Breast epithelium (tissue), 4 donors: ENCODE measurements around the gene NCDN. TPM values are rescaled to one million over a fixed set of nuclear protein-coding genes. Genes with fewer than 3 reads are reported as not detected.

ENCODE experiments used
- DNase-seq, 2 donors: peaks; one replicate each; pipeline ENCODE4 v3.0.0-alpha.2; 2019; ENCODE audit warnings: low spot score in 2 of 2
- H3K27ac ChIP-seq, 2 donors: fragments of 200-600 bp; sonication (generic) in 1 of 2; one replicate each; pipeline ENCODE4 v1.5.1; 2016 to 2019; ENCODE audit warnings: mild to moderate bottlenecking in 1 of 2
- H3K27me3 ChIP-seq, 2 donors: fragments of 200-600 bp; sonication (generic) in 1 of 2; one replicate each; pipeline versions ENCODE4 v1.5.1 to v1.6.0; 2017 to 2019; ENCODE audit warnings: control low read depth in 1 of 2, mild to moderate bottlenecking in 1 of 2
- H3K36me3 ChIP-seq: fragments of 200-600 bp; one replicate; pipeline ENCODE4 v1.5.1; 2019
- H3K4me1 ChIP-seq, 2 donors: fragments of 200-600 bp; sonication (generic); one replicate each; pipeline ENCODE4 v1.5.1; 2016 to 2019; ENCODE audit warnings: control low read depth in 1 of 2
- H3K4me3 ChIP-seq, 3 donors: fragments of 200-600 bp; sonication (generic); 1 replicate in 2 of 3; 2 replicates in 1 of 3; pipeline ENCODE4 v1.5.1; 2016 to 2019; ENCODE audit warnings: mild to moderate bottlenecking in 3 of 3, moderate library complexity in 2 of 3
- H3K9me3 ChIP-seq, 2 donors: fragments of 200-600 bp; sonication (generic) in 1 of 2; one replicate each; pipeline ENCODE4 v1.5.1; 2016 to 2019; ENCODE audit warnings: control low read depth in 1 of 2
- POLR2A ChIP-seq: fragments of 450-650 bp; IDR thresholded peaks from one replicate; pipeline ENCODE4 v1.6.1; 2016; ENCODE audit warnings: antibody characterized with exemption, mild to moderate bottlenecking, moderate library complexity
- POLR2AphosphoS5 ChIP-seq, 3 donors: sonication (generic); formaldehyde crosslinking; IDR thresholded peaks; one replicate each; pipeline ENCODE4 v1.6.1; 2017; ENCODE audit warnings: antibody characterized with exemption in 3 of 3
- intact Hi-C: fragments of 100-400 bp; cut with DNase I; formaldehyde crosslinking; loops from one replicate; pipeline ENCODE4 v1.15.1; 2023; ENCODE audit warnings: low total_unique reads
- total RNA-seq, 3 donors: library from RNA; depleted of rRNA; stranded (reverse); fragments of >200 nt; gene quantifications; one replicate each; pipeline ENCODE4 v1.1.0, GENCODE V29; 2016
- TF ChIP-seq, protein P1 (sequence below), 3 donors: fragments of 450-650 bp; IDR thresholded peaks; one replicate each; pipeline ENCODE4 v1.5.1; 2016 to 2017; ENCODE audit warnings: antibody characterized with exemption in 3 of 3, mild to moderate bottlenecking in 3 of 3, moderate library complexity in 3 of 3

The NCDN gene
- total RNA-seq, 3 donors from 2014 or later = 9.9 to 22.3 (median 16.2) TPM

DNA sequence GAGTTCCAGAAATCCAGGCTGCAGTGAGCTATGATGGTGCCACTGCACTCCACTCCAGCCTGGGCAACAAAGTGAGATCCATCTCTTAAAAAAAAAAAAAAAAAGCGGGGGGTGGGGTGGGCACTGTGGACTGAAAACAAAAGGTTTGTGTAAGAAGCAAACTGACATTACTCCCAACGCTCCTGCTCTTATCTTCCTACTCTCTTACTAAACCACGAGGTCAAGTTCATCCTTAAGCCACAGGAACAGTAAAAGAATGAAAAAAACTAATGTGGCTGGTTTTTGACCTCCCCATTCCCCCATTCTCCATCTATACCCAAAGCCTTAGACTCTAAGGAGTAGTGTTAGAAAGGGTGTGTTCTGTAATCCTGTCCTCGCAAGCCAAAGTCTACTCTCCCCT is 46.3 kb downstream of the NCDN start:
- Histone ChIP-seq H3K27ac (no peak overlapping the region), H3K27me3 (no peaks in the 10 kb centered on the region), H3K4me3 (no peak overlapping the region), H3K9me3 (no peaks in the 10 kb centered on the region), H3K4me1 (no peaks in the 10 kb centered on the region), H3K36me3 (no peaks in the 10 kb centered on the region)
- TF ChIP-seq POLR2AphosphoS5 (IDR thresholded peaks at IDR 0.05) (no peak), POLR2A (no peak)
- TF ChIP-seq, protein P1, sequence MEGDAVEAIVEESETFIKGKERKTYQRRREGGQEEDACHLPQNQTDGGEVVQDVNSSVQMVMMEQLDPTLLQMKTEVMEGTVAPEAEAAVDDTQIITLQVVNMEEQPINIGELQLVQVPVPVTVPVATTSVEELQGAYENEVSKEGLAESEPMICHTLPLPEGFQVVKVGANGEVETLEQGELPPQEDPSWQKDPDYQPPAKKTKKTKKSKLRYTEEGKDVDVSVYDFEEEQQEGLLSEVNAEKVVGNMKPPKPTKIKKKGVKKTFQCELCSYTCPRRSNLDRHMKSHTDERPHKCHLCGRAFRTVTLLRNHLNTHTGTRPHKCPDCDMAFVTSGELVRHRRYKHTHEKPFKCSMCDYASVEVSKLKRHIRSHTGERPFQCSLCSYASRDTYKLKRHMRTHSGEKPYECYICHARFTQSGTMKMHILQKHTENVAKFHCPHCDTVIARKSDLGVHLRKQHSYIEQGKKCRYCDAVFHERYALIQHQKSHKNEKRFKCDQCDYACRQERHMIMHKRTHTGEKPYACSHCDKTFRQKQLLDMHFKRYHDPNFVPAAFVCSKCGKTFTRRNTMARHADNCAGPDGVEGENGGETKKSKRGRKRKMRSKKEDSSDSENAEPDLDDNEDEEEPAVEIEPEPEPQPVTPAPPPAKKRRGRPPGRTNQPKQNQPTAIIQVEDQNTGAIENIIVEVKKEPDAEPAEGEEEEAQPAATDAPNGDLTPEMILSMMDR (IDR thresholded peaks at IDR 0.05) = no peak
- intact Hi-C loops = no loop called here
- DNase-seq = no peak

DNA sequence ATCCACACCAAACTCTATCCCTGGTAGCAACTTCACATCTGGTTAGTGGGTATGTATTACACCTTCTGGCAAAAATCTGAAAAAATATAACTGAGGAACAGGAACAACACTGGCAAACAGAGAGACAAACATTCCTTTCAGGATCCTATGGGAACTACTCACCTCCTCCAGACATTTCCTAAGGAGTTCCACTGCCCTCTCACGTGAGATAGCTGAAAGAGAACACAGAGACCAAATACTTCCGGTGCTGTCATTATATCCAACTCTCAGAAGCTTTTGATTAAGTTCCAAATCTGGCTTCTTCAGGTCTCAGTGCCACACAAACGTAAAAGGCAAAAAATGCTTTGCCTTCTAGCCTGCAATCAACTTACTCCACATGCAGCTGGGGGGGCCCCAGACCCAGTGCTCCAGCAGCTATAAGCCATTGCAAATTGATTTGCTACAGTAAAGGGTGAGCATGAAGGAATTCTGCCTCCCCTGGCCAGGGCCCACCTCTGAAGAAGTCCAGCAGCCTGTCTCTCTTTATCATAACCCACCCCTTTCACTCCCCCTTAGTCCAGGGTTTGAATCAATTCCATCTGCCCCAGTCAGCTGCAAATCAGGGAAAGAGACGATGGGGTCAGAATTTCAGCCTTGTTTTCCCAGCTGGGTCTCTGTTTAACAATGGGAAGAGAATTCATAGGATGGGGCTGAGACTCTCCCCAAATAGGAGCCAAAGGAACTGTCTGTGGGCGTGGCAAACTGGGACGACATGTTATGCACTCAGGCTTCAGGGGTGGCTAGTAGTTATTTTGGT is 47.7 kb downstream of the NCDN start:
- Histone ChIP-seq H3K27me3 (no peaks in the 10 kb centered on the region), H3K4me3 (no peak overlapping the region), H3K4me1 (no peaks in the 10 kb centered on the region), H3K27ac (no peak overlapping the region), H3K36me3 (no peaks in the 10 kb centered on the region), H3K9me3 (no peaks in the 10 kb centered on the region)
- DNase-seq = no peak
- intact Hi-C loops = no loop called here
- no peak for TF ChIP-seq POLR2A
- TF ChIP-seq, protein P1 (IDR thresholded peaks at IDR 0.05) = no peak
- TF ChIP-seq POLR2AphosphoS5 (IDR thresholded peaks at IDR 0.05) = no peak

DNA sequence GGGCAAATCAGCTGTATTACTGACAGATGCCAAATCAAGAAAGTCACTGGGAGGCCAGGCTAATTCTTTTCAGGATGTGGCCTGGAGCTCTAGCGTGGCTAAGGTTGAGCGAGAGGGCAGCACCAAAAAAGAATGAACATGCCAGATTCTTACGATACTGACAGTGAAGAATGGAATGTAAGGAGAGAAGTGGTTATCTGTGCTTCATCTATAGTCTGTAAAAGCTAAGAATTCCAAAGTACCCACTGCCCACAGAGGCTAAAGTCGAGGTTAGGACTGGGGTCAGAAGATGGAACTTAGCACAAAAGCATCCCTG is 48.2 kb downstream of the NCDN start:
- Histone ChIP-seq H3K27me3 (no peaks in the 10 kb centered on the region), H3K36me3 (no peaks in the 10 kb centered on the region), H3K4me3 (no peak overlapping the region), H3K9me3 (no peaks in the 10 kb centered on the region), H3K27ac (no peak overlapping the region), H3K4me1 (no peaks in the 10 kb centered on the region)
- TF ChIP-seq POLR2A (no peak), POLR2AphosphoS5 (IDR thresholded peaks at IDR 0.05) (no peak)
- TF ChIP-seq, protein P1 (IDR thresholded peaks at IDR 0.05) = no peak
- intact Hi-C loops = no loop called here
- no peak for DNase-seq

DNA sequence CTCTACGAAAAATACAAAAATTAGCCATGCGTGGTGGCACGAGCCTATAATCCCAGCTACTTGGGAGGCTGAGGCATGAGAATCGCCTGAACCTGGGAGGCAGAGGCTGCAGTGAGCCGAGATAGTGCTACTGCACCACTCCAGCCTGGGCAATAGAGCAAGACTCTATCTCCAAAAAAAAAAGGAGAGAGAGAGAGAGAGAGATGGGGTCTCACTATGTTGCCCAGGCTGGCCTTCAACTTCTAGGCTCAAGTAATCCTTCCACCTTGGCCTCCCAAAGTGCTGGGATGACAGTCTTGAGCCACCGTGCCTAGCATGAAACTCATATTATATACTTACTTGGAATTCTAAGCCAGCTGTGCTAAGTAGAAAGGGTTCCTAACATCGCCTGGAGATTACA is 54.1 kb downstream of the NCDN start:
- no peak overlapping the region for H3K4me3 ChIP-seq
- DNase-seq = no peak
- H3K9me3 ChIP-seq = no peaks in the 10 kb centered on the region
- H3K27ac ChIP-seq = no peak overlapping the region
- H3K27me3 ChIP-seq = no peaks in the 10 kb centered on the region
- no peaks in the 10 kb centered on the region for H3K36me3 ChIP-seq
- H3K4me1 ChIP-seq = no peaks in the 10 kb centered on the region
- intact Hi-C loops = no loop called here
- TF ChIP-seq POLR2A = no peak
- TF ChIP-seq, protein P1 (IDR thresholded peaks at IDR 0.05) = no peak

DNA sequence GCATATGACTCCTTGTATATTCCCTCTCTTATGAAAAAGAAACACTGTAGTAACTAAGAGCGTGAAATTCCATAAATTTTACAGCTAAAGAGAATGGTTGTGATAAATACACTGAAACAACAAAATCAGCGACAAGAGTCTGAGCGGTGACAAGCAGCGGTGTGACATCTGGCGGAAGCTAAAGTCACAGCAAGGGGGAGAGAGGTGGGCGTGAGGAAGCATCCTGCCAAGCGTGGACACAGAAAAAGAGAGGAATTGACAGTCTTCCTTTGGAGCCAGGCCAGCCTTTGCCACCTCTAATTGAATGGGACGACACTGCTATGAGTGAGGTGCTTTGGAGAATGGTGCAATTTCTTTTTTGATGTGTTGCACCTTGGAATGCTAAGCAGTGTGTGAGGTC is 57.8 kb downstream of the NCDN start:
- no peak for DNase-seq
- Histone ChIP-seq H3K4me1 (no peaks in the 10 kb centered on the region), H3K27me3 (no peaks in the 10 kb centered on the region), H3K36me3 (no peaks in the 10 kb centered on the region), H3K27ac (no peak overlapping the region), H3K4me3 (no peak overlapping the region), H3K9me3 (no peaks in the 10 kb centered on the region)
- TF ChIP-seq POLR2AphosphoS5 (IDR thresholded peaks at IDR 0.05) (no peak), POLR2A (no peak)
- TF ChIP-seq, protein P1 (IDR thresholded peaks at IDR 0.05) = no peak
- intact Hi-C loops = no loop called here

Other genes starting within 250 kb of the NCDN start
- gene KIAA0319L, start 396 bp upstream of the NCDN start, total RNA-seq = 100 to 1,000 TPM in 2 of 3 donors, 10 to 100 TPM in 1; 49.0 to 104 (median 103) TPM
- 1 to 10 TPM in 1 of 3 donors, under 1 TPM in 2; 0.44 to 2.6 (median 0.64) TPM for gene TFAP2E, start 15.5 kb downstream of the NCDN start, total RNA-seq
- 10 to 100 TPM; 26.7 to 31.8 (median 31.5) TPM for gene PSMB2, start 83.7 kb downstream of the NCDN start, total RNA-seq
- gene C1orf216, start 161.1 kb downstream of the NCDN start, total RNA-seq = 10 to 100 TPM in 2 of 3 donors, 1 to 10 TPM in 1; 8.2 to 16.0 (median 13.1) TPM
- under 1 TPM; 0.15 to 0.48 (median 0.33) TPM for gene CLSPN, start 212.2 kb downstream of the NCDN start, total RNA-seq